ENCODE results near the gene MYH10. TPM values are rescaled to one million over a fixed set of nuclear protein-coding genes. Genes with fewer than 3 reads are reported as not detected.

MYH10 gene
- total and polyA plus RNA-seq, 4 donors, result 86.0 to 121 (median 106) TPM

- Histone ChIP-seq H3K27ac (ENCODE audit: low read depth, low read length) (no peak overlapping the region), H3K27me3 (ENCODE audit: control insufficient read depth, insufficient read depth, low read length) (no peaks in the 10 kb centered on the region), H3K36me3 (ENCODE audit: control insufficient read depth, insufficient read depth, low read length) (peaks cover 88% of the 10 kb centered on the region), H3K4me3 (ENCODE audit: low read depth, low read length) (no peak overlapping the region), H3K4me1 (ENCODE audit: control insufficient read depth, insufficient read depth, low read length) (no peaks in the 10 kb centered on the region), H3K9me3 (ENCODE audit: control insufficient read depth, insufficient read depth, low read length) (no peaks in the 10 kb centered on the region)
- 82% methylated on average over 12 of the region's 12 CpGs for WGBS (ENCODE audit: insufficient coverage)
- no peak for DNase-seq (ENCODE audit: low read depth in 4 of 6, low spot score in 6 of 6)
Observed at GRCh38 chr17:8494021-8494420, 136.5 kb downstream of the MYH10 start.

DNA sequence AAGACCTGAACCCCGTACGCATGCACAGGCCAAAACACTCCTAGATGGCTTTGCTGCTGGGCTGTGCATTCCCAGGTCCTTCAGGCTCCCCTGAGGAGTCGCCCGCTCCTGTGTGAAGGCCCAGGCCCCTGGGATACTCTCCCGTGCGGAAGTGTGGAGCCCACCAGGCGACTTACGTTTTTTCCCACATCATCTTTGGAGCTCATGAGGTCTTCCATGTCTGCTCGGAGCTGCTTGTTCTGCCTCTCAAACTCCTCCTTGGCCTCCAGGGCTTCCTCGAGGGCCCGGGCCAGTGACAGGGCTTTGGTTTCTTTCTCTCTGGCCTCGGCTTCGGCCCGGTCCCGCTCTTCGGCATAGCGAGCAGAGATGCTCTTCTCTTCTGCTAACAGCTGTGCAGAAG lies 138.4 kb downstream of the MYH10 start:
- Histone ChIP-seq H3K27me3 (ENCODE audit: control insufficient read depth, insufficient read depth, low read length) (no peaks in the 10 kb centered on the region), H3K36me3 (ENCODE audit: control insufficient read depth, insufficient read depth, low read length) (peaks cover 86% of the 10 kb centered on the region), H3K9me3 (ENCODE audit: control insufficient read depth, insufficient read depth, low read length) (no peaks in the 10 kb centered on the region), H3K4me1 (ENCODE audit: control insufficient read depth, insufficient read depth, low read length) (no peaks in the 10 kb centered on the region), H3K27ac (ENCODE audit: low read depth, low read length) (no peak overlapping the region), H3K4me3 (ENCODE audit: low read depth, low read length) (no peak overlapping the region)
- WGBS (ENCODE audit: insufficient coverage), result 96% methylated on average over 11 of the region's 17 CpGs
- DNase-seq (ENCODE audit: low read depth in 4 of 6, low spot score in 6 of 6), result no peak

DNA sequence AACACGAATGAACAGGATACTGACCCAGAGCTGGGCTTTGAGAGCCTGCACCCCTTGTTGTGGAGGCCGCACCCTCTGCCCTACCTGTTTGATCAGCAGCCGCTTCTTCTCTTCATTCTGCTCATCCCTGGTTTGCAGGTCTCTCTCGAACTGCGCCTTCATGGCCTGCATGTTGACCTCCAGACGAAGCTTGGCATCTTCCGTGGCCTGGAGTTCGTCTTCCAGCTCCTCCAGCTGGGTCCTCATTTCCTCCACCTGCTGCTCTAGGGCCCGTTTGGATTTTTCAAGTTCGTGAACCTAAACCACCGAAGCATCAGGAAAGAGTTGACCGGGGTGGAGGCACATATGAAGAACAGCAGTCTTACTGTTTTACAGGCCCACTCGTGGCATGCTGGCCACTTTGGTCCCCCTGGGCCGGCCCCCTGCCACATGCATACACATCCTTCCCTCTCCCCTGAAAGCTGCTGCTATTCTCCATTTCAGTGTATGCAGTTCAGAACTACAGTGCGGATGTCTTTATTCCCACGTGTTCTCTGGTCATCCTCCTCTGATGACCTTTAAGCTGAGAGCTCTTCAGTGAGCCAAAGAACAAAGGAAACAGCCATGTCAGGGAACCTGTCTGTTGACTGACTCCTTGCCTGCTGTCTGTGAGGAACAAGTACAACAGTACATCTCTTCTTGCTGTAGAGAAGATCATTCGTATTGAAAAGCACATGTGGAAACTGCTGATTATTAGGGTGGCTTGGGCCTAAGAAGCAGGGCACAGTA lies 140.1 kb downstream of the MYH10 start:
- WGBS (ENCODE audit: insufficient coverage), result 94% methylated on average over 16 of the region's 17 CpGs
- Histone ChIP-seq H3K4me3 (ENCODE audit: low read depth, low read length) (no peak overlapping the region), H3K27ac (ENCODE audit: low read depth, low read length) (no peak overlapping the region), H3K9me3 (ENCODE audit: control insufficient read depth, insufficient read depth, low read length) (no peaks in the 10 kb centered on the region), H3K4me1 (ENCODE audit: control insufficient read depth, insufficient read depth, low read length) (no peaks in the 10 kb centered on the region), H3K27me3 (ENCODE audit: control insufficient read depth, insufficient read depth, low read length) (no peaks in the 10 kb centered on the region), H3K36me3 (ENCODE audit: control insufficient read depth, insufficient read depth, low read length) (peaks cover 74% of the 10 kb centered on the region)
- DNase-seq (ENCODE audit: low read depth in 4 of 6, low spot score in 6 of 6), result no peak

GRCh38 chr17:8489841-8490240 lies 140.7 kb downstream of the MYH10 start:
- Histone ChIP-seq H3K27me3 (ENCODE audit: control insufficient read depth, insufficient read depth, low read length) (no peaks in the 10 kb centered on the region), H3K27ac (ENCODE audit: low read depth, low read length) (no peak overlapping the region), H3K36me3 (ENCODE audit: control insufficient read depth, insufficient read depth, low read length) (peaks cover 70% of the 10 kb centered on the region), H3K4me1 (ENCODE audit: control insufficient read depth, insufficient read depth, low read length) (no peaks in the 10 kb centered on the region), H3K9me3 (ENCODE audit: control insufficient read depth, insufficient read depth, low read length) (no peaks in the 10 kb centered on the region), H3K4me3 (ENCODE audit: low read depth, low read length) (no peak overlapping the region)
- DNase-seq (ENCODE audit: low read depth in 4 of 6, low spot score in 6 of 6), result no peak
- WGBS (ENCODE audit: insufficient coverage), result no CpG with 5 or more reads among the region's 3 CpGs

DNA sequence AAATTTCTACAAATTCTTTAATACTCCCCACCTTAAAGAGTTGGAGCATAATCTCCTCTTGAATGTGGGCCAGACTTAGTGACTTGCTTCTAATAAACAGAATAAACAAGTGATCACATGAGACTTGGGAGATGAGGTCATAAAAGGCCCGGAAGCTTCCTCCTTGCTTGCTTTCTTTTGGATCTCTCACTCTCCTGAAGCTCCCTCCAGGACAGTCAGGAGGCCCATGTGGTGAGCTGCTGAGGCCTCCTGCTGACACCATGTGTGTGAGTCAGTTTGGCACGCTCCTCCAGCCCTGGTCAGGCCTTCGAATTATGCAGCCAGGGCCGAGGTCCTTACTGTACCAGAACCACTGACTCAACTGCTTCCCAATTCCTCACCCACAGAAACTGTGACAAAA lies 141.6 kb downstream of the MYH10 start:
- DNase-seq (ENCODE audit: low read depth in 4 of 6, low spot score in 6 of 6), result no peak
- Histone ChIP-seq H3K27me3 (ENCODE audit: control insufficient read depth, insufficient read depth, low read length) (no peaks in the 10 kb centered on the region), H3K9me3 (ENCODE audit: control insufficient read depth, insufficient read depth, low read length) (no peaks in the 10 kb centered on the region), H3K27ac (ENCODE audit: low read depth, low read length) (no peak overlapping the region), H3K36me3 (ENCODE audit: control insufficient read depth, insufficient read depth, low read length) (peaks cover 61% of the 10 kb centered on the region), H3K4me3 (ENCODE audit: low read depth, low read length) (no peak overlapping the region), H3K4me1 (ENCODE audit: control insufficient read depth, insufficient read depth, low read length) (no peaks in the 10 kb centered on the region)
- 57% methylated on average over 1 of the region's 4 CpGs for WGBS (ENCODE audit: insufficient coverage)

- 97% methylated on average over 6 of the region's 6 CpGs for WGBS (ENCODE audit: insufficient coverage)
- H3K4me1 ChIP-seq (ENCODE audit: control insufficient read depth, insufficient read depth, low read length), result no peaks in the 10 kb centered on the region
- peaks cover 57% of the 10 kb centered on the region for H3K36me3 ChIP-seq (ENCODE audit: control insufficient read depth, insufficient read depth, low read length)
- no peaks in the 10 kb centered on the region for H3K27me3 ChIP-seq (ENCODE audit: control insufficient read depth, insufficient read depth, low read length)
- H3K9me3 ChIP-seq (ENCODE audit: control insufficient read depth, insufficient read depth, low read length), result no peaks in the 10 kb centered on the region
- H3K4me3 ChIP-seq (ENCODE audit: low read depth, low read length), result no peak overlapping the region
- H3K27ac ChIP-seq (ENCODE audit: low read depth, low read length), result no peak overlapping the region
- DNase-seq (ENCODE audit: low read depth in 4 of 6, low spot score in 6 of 6), result no peak
Observed at GRCh38 chr17:8488491-8488890, 142.0 kb downstream of the MYH10 start.

DNA sequence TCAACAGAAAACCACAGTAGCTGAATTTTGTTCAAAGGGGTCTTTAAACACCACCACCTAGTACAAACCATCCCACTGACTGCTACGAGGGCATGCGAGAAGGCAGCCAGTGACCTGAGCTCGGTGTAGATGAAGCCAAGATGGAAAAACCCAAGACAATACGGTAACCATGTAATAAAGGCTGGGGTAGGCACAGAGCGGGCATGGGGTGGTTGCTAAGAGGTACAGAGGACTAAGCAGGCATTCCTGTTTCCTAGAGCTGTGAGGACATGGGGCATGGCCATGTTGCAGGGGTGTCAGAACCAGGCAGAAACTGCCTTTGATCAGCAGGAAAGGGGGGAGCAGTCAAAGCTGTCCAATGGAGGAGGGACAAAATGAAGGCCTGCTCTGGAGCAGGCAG lies 142.8 kb downstream of the MYH10 start:
- peaks cover 50% of the 10 kb centered on the region for H3K36me3 ChIP-seq (ENCODE audit: control insufficient read depth, insufficient read depth, low read length)
- 91% methylated on average over 2 of the region's 5 CpGs for WGBS (ENCODE audit: insufficient coverage)

GRCh38 chr17:8487130-8487645 lies 143.3 kb downstream of the MYH10 start:
- Histone ChIP-seq H3K9me3 (ENCODE audit: control insufficient read depth, insufficient read depth, low read length) (no peaks in the 10 kb centered on the region), H3K4me3 (ENCODE audit: low read depth, low read length) (no peak overlapping the region), H3K27me3 (ENCODE audit: control insufficient read depth, insufficient read depth, low read length) (no peaks in the 10 kb centered on the region), H3K4me1 (ENCODE audit: control insufficient read depth, insufficient read depth, low read length) (peaks cover 6% of the 10 kb centered on the region), H3K36me3 (ENCODE audit: control insufficient read depth, insufficient read depth, low read length) (peaks cover 49% of the 10 kb centered on the region), H3K27ac (ENCODE audit: low read depth, low read length) (no peak overlapping the region)
- WGBS (ENCODE audit: insufficient coverage), result 91% methylated on average over 16 of the region's 19 CpGs
- no peak for DNase-seq (ENCODE audit: low read depth in 4 of 6, low spot score in 6 of 6)

More for the DNA sequence above, 142.8 kb downstream of the MYH10 start:
- H3K27ac ChIP-seq (ENCODE audit: low read depth, low read length), result no peak overlapping the region
- no peaks in the 10 kb centered on the region for H3K27me3 ChIP-seq (ENCODE audit: control insufficient read depth, insufficient read depth, low read length)
- peaks cover under 1% of the 10 kb centered on the region for H3K4me1 ChIP-seq (ENCODE audit: control insufficient read depth, insufficient read depth, low read length)
- H3K4me3 ChIP-seq (ENCODE audit: low read depth, low read length), result no peak overlapping the region
- no peak for DNase-seq (ENCODE audit: low read depth in 4 of 6, low spot score in 6 of 6)
- H3K9me3 ChIP-seq (ENCODE audit: control insufficient read depth, insufficient read depth, low read length), result no peaks in the 10 kb centered on the region

- no peaks in the 10 kb centered on the region for H3K27me3 ChIP-seq (ENCODE audit: control insufficient read depth, insufficient read depth, low read length)
- H3K4me3 ChIP-seq (ENCODE audit: low read depth, low read length), result no peak overlapping the region
- no peak for DNase-seq (ENCODE audit: low read depth in 4 of 6, low spot score in 6 of 6)
- WGBS (ENCODE audit: insufficient coverage), result no CpG with 5 or more reads among the region's 1 CpG
- no peak overlapping the region for H3K27ac ChIP-seq (ENCODE audit: low read depth, low read length)
- peaks cover 19% of the 10 kb centered on the region for H3K4me1 ChIP-seq (ENCODE audit: control insufficient read depth, insufficient read depth, low read length)
- H3K36me3 ChIP-seq (ENCODE audit: control insufficient read depth, insufficient read depth, low read length), result peaks cover 51% of the 10 kb centered on the region
- H3K9me3 ChIP-seq (ENCODE audit: control insufficient read depth, insufficient read depth, low read length), result no peaks in the 10 kb centered on the region
Observed at GRCh38 chr17:8485491-8485890, 145.0 kb downstream of the MYH10 start.

DNA sequence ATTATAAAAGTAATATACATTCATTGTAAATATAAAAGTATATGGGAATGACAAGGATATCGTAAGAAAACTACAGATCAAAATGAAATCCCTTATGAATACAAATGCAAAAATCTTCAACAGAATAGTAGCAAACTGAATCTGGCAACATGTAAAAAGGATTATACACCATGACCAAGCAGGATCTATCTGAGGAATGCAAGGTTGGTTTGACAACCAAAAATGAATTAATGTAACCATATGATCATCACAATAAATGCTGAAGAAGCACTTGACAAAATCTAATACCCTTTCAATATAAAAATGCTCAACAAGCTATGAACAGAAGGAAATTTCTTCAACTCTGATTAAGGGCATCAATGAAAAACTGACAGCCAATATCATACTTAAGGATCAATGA lies 146.1 kb downstream of the MYH10 start:
- no CpG with 5 or more reads among the region's 1 CpG for WGBS (ENCODE audit: insufficient coverage)
- peaks cover 55% of the 10 kb centered on the region for H3K36me3 ChIP-seq (ENCODE audit: control insufficient read depth, insufficient read depth, low read length)
- DNase-seq (ENCODE audit: low read depth in 4 of 6, low spot score in 6 of 6), result no peak

More for the DNA sequence above, 146.1 kb downstream of the MYH10 start:
- no peak overlapping the region for H3K4me3 ChIP-seq (ENCODE audit: low read depth, low read length)
- H3K27ac ChIP-seq (ENCODE audit: low read depth, low read length), result no peak overlapping the region
- peaks cover 30% of the 10 kb centered on the region for H3K4me1 ChIP-seq (ENCODE audit: control insufficient read depth, insufficient read depth, low read length)
- H3K27me3 ChIP-seq (ENCODE audit: control insufficient read depth, insufficient read depth, low read length), result no peaks in the 10 kb centered on the region
- no peaks in the 10 kb centered on the region for H3K9me3 ChIP-seq (ENCODE audit: control insufficient read depth, insufficient read depth, low read length)
